ENCODE data around the gene SSTR3.
A peak's percentile ranks its signal among the peaks of the same experiment; 100 is the strongest.
"Not testable (repeated sequence)": the region's sequence is repeated elsewhere in the genome, so short reads cannot be mapped to it uniquely, and the experiment has no call there.

The SSTR3 gene

GRCh38 chr22:37171662-37172061, 40.6 kb downstream of the SSTR3 start:
- H3K36me3 ChIP-seq (ENCODE audit: control insufficient read depth in 1 of 2, insufficient read depth in 2 of 2, low read length in 2 of 2): no peaks in the 10 kb centered on the region
- no peak overlapping the region for H3K9ac ChIP-seq (ENCODE audit: low read depth in 1 of 2, low read length in 2 of 2)
- peaks cover 31 to 39% of the 10 kb centered on the region in 2 donors for H3K4me1 ChIP-seq (ENCODE audit: control insufficient read depth in 1 of 2, insufficient read depth in 2 of 2, low read length in 2 of 2)
- H3K9me3 ChIP-seq (ENCODE audit: control insufficient read depth in 1 of 2, low read length in 2 of 2): no peaks in the 10 kb centered on the region
- no peak overlapping the region for H3K27ac ChIP-seq (ENCODE audit: low read depth, low read length)
- H3K4me3 ChIP-seq (ENCODE audit: low read depth in 1 of 2, low read length in 2 of 2): no peak overlapping the region
- no peaks in the 10 kb centered on the region for H3K27me3 ChIP-seq (ENCODE audit: control insufficient read depth in 1 of 2, insufficient read depth in 2 of 2, low read length in 2 of 2)

DNA sequence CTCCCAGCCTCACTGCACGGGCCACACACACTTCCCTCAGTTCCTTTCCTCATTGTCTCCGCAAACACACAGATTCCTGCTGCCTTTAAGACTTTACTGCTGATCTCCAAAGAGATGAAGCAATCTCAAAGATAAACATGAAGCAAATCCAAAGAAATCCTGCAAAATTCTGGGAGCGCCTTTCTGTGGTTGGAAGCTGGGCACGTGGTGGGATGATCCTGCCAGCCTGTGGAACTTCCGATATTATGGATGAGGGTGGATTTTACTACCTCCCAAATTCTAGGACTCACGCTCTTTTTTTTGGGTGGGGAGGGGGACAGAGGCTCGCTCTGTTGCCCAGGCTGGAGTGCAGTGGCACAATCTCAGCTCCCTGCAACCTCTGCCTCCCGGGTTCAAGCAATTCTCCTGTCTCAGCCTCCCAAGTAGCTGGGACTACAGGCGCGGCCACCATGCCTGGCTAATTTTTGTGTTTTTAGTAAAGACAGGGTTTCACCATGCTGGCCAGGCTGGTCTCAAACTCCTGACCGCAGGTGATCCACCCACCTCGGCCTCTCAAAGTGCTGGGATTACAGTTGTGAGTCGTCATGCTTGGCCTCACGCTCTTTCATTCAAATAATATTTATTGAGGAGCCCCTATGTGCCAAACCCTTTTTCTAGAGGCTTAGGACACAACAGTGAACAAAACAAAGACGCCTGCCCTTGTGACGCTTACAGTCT, 41.4 kb downstream of the SSTR3 start:
- H3K4me1 ChIP-seq (ENCODE audit: control insufficient read depth in 1 of 2, insufficient read depth in 2 of 2, low read length in 2 of 2): peaks cover 27 to 32% of the 10 kb centered on the region in 2 donors
- H3K9ac ChIP-seq (ENCODE audit: low read depth in 1 of 2, low read length in 2 of 2); H3K27me3 ChIP-seq (ENCODE audit: control insufficient read depth in 1 of 2, insufficient read depth in 2 of 2, low read length in 2 of 2); H3K4me3 ChIP-seq (ENCODE audit: low read depth in 1 of 2, low read length in 2 of 2); H3K27ac ChIP-seq (ENCODE audit: low read depth, low read length); H3K36me3 ChIP-seq (ENCODE audit: control insufficient read depth in 1 of 2, insufficient read depth in 2 of 2, low read length in 2 of 2); H3K9me3 ChIP-seq (ENCODE audit: control insufficient read depth in 1 of 2, low read length in 2 of 2): not testable (repeated sequence)

DNA sequence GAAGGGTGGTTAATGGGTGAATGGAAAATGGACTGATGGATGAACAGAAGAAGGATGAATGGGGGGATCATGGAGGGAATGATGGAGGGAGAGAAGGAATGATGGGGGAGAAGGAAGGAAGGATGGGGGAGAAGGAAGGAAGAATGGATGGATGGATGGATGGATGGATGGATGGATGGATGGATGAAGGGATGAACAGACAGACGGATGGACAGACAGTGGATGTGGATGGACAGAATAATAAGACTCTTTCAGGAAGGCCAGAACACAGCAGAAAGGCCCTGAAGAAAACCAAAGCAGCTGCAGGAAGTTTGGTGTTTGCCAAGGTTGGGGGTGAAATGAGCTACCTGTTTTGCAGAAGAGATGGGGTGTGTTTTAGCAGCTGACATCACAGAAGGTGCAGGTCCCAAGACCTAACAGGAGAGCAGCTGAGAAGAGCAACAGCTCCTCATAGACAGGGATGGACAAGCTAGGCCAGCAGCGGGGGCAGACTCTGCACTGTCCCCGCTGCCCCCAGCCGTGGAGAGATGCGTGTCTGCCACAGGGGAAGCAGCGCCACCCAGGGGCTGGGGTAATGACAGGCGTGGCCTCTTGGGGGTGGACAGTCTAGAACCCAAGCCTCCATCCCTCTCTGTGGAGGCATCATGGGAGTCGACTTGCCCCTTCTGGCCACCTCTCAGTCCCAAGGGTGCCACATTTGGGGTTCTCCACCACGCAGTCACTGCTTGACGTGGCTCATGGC, 42.2 kb downstream of the SSTR3 start:
- H3K36me3 ChIP-seq (ENCODE audit: control insufficient read depth in 1 of 2, insufficient read depth in 2 of 2, low read length in 2 of 2): no peaks in the 10 kb centered on the region
- peaks cover 26 to 29% of the 10 kb centered on the region in 2 donors for H3K4me1 ChIP-seq (ENCODE audit: control insufficient read depth in 1 of 2, insufficient read depth in 2 of 2, low read length in 2 of 2)
- H3K9me3 ChIP-seq (ENCODE audit: control insufficient read depth in 1 of 2, low read length in 2 of 2): no peaks in the 10 kb centered on the region
- no peaks in the 10 kb centered on the region for H3K27me3 ChIP-seq (ENCODE audit: control insufficient read depth in 1 of 2, insufficient read depth in 2 of 2, low read length in 2 of 2)
- H3K4me3 ChIP-seq (ENCODE audit: low read depth in 1 of 2, low read length in 2 of 2): no peak overlapping the region
- H3K9ac ChIP-seq (ENCODE audit: low read depth in 1 of 2, low read length in 2 of 2): no peak overlapping the region
- H3K27ac ChIP-seq (ENCODE audit: low read depth, low read length): no peak overlapping the region

GRCh38 chr22:37169406-37169805, 42.9 kb downstream of the SSTR3 start:
- H3K4me3 ChIP-seq (ENCODE audit: low read depth in 1 of 2, low read length in 2 of 2): no peak overlapping the region
- H3K36me3 ChIP-seq (ENCODE audit: control insufficient read depth in 1 of 2, insufficient read depth in 2 of 2, low read length in 2 of 2): no peaks in the 10 kb centered on the region
- peaks cover 26 to 33% of the 10 kb centered on the region in 2 donors for H3K4me1 ChIP-seq (ENCODE audit: control insufficient read depth in 1 of 2, insufficient read depth in 2 of 2, low read length in 2 of 2)
- no peak overlapping the region for H3K27ac ChIP-seq (ENCODE audit: low read depth, low read length)
- no peaks in the 10 kb centered on the region for H3K9me3 ChIP-seq (ENCODE audit: control insufficient read depth in 1 of 2, low read length in 2 of 2)
- H3K9ac ChIP-seq (ENCODE audit: low read depth in 1 of 2, low read length in 2 of 2): no peak overlapping the region
- H3K27me3 ChIP-seq (ENCODE audit: control insufficient read depth in 1 of 2, insufficient read depth in 2 of 2, low read length in 2 of 2): no peaks in the 10 kb centered on the region

GRCh38 chr22:37167981-37168647, 44.2 kb downstream of the SSTR3 start:
- no peak overlapping the region for H3K27ac ChIP-seq (ENCODE audit: low read depth, low read length)
- no peaks in the 10 kb centered on the region for H3K9me3 ChIP-seq (ENCODE audit: control insufficient read depth in 1 of 2, low read length in 2 of 2)
- no peaks in the 10 kb centered on the region for H3K36me3 ChIP-seq (ENCODE audit: control insufficient read depth in 1 of 2, insufficient read depth in 2 of 2, low read length in 2 of 2)
- H3K4me3 ChIP-seq (ENCODE audit: low read depth in 1 of 2, low read length in 2 of 2): peak overlapping the region in 1 of 2 donors; percentile 8
- peak overlapping the region in 1 of 2 donors; percentile 26 for H3K9ac ChIP-seq (ENCODE audit: low read depth in 1 of 2, low read length in 2 of 2)
- H3K4me1 ChIP-seq (ENCODE audit: control insufficient read depth in 1 of 2, insufficient read depth in 2 of 2, low read length in 2 of 2): peaks cover 26 to 44% of the 10 kb centered on the region in 2 donors
- no peaks in the 10 kb centered on the region for H3K27me3 ChIP-seq (ENCODE audit: control insufficient read depth in 1 of 2, insufficient read depth in 2 of 2, low read length in 2 of 2)

GRCh38 chr22:37167176-37167980, 44.9 kb downstream of the SSTR3 start:
- Histone ChIP-seq H3K27ac (ENCODE audit: low read depth, low read length) (no peak overlapping the region), H3K9me3 (ENCODE audit: control insufficient read depth in 1 of 2, low read length in 2 of 2) (no peaks in the 10 kb centered on the region), H3K4me3 (ENCODE audit: low read depth in 1 of 2, low read length in 2 of 2) (peak overlapping the region in 1 of 2 donors; percentile 26), H3K4me1 (ENCODE audit: control insufficient read depth in 1 of 2, insufficient read depth in 2 of 2, low read length in 2 of 2) (peaks cover 26 to 49% of the 10 kb centered on the region in 2 donors), H3K9ac (ENCODE audit: low read depth in 1 of 2, low read length in 2 of 2) (peak overlapping the region; percentile 49 to 51), H3K27me3 (ENCODE audit: control insufficient read depth in 1 of 2, insufficient read depth in 2 of 2, low read length in 2 of 2) (no peaks in the 10 kb centered on the region), H3K36me3 (ENCODE audit: control insufficient read depth in 1 of 2, insufficient read depth in 2 of 2, low read length in 2 of 2) (no peaks in the 10 kb centered on the region)

GRCh38 chr22:37166675-37167066, 45.6 kb downstream of the SSTR3 start:
- peak overlapping the region; percentile 26 to 49 for H3K4me3 ChIP-seq (ENCODE audit: low read depth in 1 of 2, low read length in 2 of 2)
- H3K9ac ChIP-seq (ENCODE audit: low read depth in 1 of 2, low read length in 2 of 2): peak overlapping the region; percentile 48 to 49
- H3K27ac ChIP-seq (ENCODE audit: low read depth, low read length): no peak overlapping the region

GRCh38 chr22:37165940-37166674, 46.2 kb downstream of the SSTR3 start:
- Histone ChIP-seq H3K9me3 (ENCODE audit: control insufficient read depth in 1 of 2, low read length in 2 of 2) (peaks cover 0 to 3% of the 10 kb centered on the region in 2 donors), H3K9ac (ENCODE audit: low read depth in 1 of 2, low read length in 2 of 2) (peak overlapping the region in 1 of 2 donors; percentile 49), H3K27me3 (ENCODE audit: control insufficient read depth in 1 of 2, insufficient read depth in 2 of 2, low read length in 2 of 2) (no peaks in the 10 kb centered on the region), H3K4me3 (ENCODE audit: low read depth in 1 of 2, low read length in 2 of 2) (no peak overlapping the region), H3K36me3 (ENCODE audit: control insufficient read depth in 1 of 2, insufficient read depth in 2 of 2, low read length in 2 of 2) (no peaks in the 10 kb centered on the region), H3K4me1 (ENCODE audit: control insufficient read depth in 1 of 2, insufficient read depth in 2 of 2, low read length in 2 of 2) (peaks cover 26 to 53% of the 10 kb centered on the region in 2 donors), H3K27ac (ENCODE audit: low read depth, low read length) (no peak overlapping the region)

More at GRCh38 chr22:37166675-37167066, 45.6 kb downstream of the SSTR3 start:
- Histone ChIP-seq H3K4me1 (ENCODE audit: control insufficient read depth in 1 of 2, insufficient read depth in 2 of 2, low read length in 2 of 2) (peaks cover 26 to 53% of the 10 kb centered on the region in 2 donors), H3K9me3 (ENCODE audit: control insufficient read depth in 1 of 2, low read length in 2 of 2) (no peaks in the 10 kb centered on the region), H3K27me3 (ENCODE audit: control insufficient read depth in 1 of 2, insufficient read depth in 2 of 2, low read length in 2 of 2) (no peaks in the 10 kb centered on the region), H3K36me3 (ENCODE audit: control insufficient read depth in 1 of 2, insufficient read depth in 2 of 2, low read length in 2 of 2) (no peaks in the 10 kb centered on the region)

DNA sequence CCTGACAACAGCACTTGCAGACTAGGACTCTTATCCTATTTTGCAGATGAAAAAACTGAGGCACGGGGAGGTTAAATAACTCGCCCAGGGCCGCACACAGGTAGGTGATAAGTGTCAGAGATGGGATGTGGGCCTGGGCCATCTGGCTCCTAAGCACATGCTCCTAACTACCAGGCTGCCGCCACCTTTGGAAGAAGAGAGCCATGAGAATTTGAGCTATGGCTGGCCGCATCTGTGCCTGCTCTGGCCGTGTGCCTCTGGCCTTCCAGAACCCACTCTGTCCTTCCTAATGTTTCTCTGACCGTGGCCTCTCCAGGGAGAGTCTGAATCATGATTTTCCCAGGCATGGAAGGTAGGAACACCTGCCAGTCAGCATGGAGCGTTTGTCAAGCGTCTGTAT, 47.2 kb downstream of the SSTR3 start:
- Histone ChIP-seq H3K9me3 (ENCODE audit: control insufficient read depth in 1 of 2, low read length in 2 of 2) (peaks cover 0 to 4% of the 10 kb centered on the region in 2 donors), H3K9ac (ENCODE audit: low read depth in 1 of 2, low read length in 2 of 2) (no peak overlapping the region), H3K4me1 (ENCODE audit: control insufficient read depth in 1 of 2, insufficient read depth in 2 of 2, low read length in 2 of 2) (peaks cover 22 to 47% of the 10 kb centered on the region in 2 donors), H3K36me3 (ENCODE audit: control insufficient read depth in 1 of 2, insufficient read depth in 2 of 2, low read length in 2 of 2) (no peaks in the 10 kb centered on the region), H3K4me3 (ENCODE audit: low read depth in 1 of 2, low read length in 2 of 2) (no peak overlapping the region), H3K27ac (ENCODE audit: low read depth, low read length) (no peak overlapping the region), H3K27me3 (ENCODE audit: control insufficient read depth in 1 of 2, insufficient read depth in 2 of 2, low read length in 2 of 2) (no peaks in the 10 kb centered on the region)

Measured in duodenal mucosa (tissue), 2 donors.